Measurements from ENCODE around the gene GLYATL1B. TPM values are rescaled to one million over a fixed set of nuclear protein-coding genes. Genes with fewer than 3 reads are reported as not detected.
A peak's percentile ranks its signal among the peaks of the same experiment; 100 is the strongest.
"Not testable (repeated sequence)": the region's sequence is repeated elsewhere in the genome, so short reads cannot be mapped to it uniquely, and the experiment has no call there.

Gene GLYATL1B, protein sequence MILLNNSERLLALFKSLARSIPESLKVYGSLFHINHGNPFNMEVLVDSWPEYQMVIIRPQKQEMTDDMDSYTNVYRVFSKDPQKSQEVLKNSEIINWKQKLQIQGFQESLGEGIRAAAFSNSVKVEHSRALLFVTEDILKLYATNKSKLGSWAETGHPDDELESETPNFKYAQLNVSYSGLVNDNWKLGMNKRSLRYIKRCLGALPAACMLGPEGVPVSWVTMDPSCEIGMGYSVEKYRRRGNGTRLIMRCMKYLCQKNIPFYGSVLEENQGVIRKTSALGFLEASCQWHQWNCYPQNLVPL
- total RNA-seq, result not detected in 3 replicates

- H3K4me3 Mint-ChIP-seq; H3K9me3 Mint-ChIP-seq; H3K36me3 Mint-ChIP-seq; DNase-seq (ENCODE audit: low spot score in 2 of 2, unreplicated experiment in 2 of 2); H3K27ac Mint-ChIP-seq; H3K4me1 Mint-ChIP-seq: not testable (repeated sequence)
- H3K27me3 Mint-ChIP-seq (ENCODE audit: low read depth), result peaks cover 50% of the 10 kb centered on the region
Observed at GRCh38 chr11:59086007-59086406, at the start of gene GLYATL1B. GLYATL1B (plus strand) TSS chr11:59086307; CDS start chr11:59086307, 0 bp downstream.

GRCh38 chr11:59036542-59036941 lies 49.6 kb upstream of the GLYATL1B start:
- H3K9me3 Mint-ChIP-seq; H3K36me3 Mint-ChIP-seq; DNase-seq (ENCODE audit: low spot score in 2 of 2, unreplicated experiment in 2 of 2); H3K27ac Mint-ChIP-seq; H3K4me3 Mint-ChIP-seq; H3K4me1 Mint-ChIP-seq: not testable (repeated sequence)
- peaks cover 79% of the 10 kb centered on the region for H3K27me3 Mint-ChIP-seq (ENCODE audit: low read depth)

DNA sequence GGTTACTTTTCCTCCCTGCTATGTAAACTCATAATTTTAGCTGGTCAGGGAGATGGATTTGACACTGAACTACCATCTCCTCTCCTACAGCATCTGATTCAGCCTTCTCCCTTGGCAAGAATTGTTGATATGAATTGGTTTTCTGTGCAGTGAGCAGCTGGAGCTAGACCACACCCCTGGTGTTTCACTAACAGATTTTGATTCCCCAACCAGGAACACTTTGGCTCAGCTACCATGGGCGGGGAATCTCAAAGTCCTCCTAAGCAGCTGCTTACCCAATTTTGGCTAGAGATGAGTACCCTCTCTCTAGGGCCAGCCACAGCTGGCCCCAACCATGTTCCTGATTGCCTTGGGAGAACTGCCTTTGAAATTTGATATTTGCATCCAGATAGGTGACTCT lies 48.7 kb upstream of the GLYATL1B start:
- not testable (repeated sequence) for H3K36me3 Mint-ChIP-seq; H3K4me3 Mint-ChIP-seq; H3K4me1 Mint-ChIP-seq; H3K9me3 Mint-ChIP-seq; H3K27ac Mint-ChIP-seq; DNase-seq (ENCODE audit: low spot score in 2 of 2, unreplicated experiment in 2 of 2)
- peaks cover 75% of the 10 kb centered on the region for H3K27me3 Mint-ChIP-seq (ENCODE audit: low read depth)

DNA sequence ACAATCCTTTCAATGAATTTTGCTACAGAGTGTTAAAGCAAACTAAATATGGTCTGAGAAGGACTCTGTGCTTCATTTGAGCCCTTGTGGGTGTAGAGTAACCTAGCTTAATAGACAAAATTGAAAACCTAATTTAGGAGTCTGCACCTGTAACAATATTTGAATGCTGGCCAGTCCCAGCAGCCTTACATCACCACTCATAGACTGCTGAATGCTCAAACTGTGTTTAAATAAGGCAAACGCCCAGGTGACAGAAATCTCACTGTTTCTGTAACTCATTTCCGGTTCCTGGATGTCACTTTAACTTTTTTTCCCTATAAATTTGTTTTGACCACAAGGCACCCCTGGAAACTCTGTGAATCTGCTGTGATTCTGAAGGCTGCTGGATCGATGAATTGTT lies 45.5 kb upstream of the GLYATL1B start:
- Mint-ChIP-seq H3K27ac (no peak overlapping the region), H3K9me3 (no peaks in the 10 kb centered on the region), H3K4me3 (no peak overlapping the region), H3K36me3 (no peaks in the 10 kb centered on the region), H3K4me1 (no peaks in the 10 kb centered on the region), H3K27me3 (ENCODE audit: low read depth) (peaks cover 63% of the 10 kb centered on the region)
- no peak for TF ChIP-seq CTCF (IDR thresholded peaks at IDR 0.05; ENCODE audit: unreplicated experiment)
- DNase-seq (ENCODE audit: low spot score in 2 of 2, unreplicated experiment in 2 of 2), result no peak

GRCh38 chr11:59051383-59051782 lies 34.7 kb upstream of the GLYATL1B start:
- H3K9me3 Mint-ChIP-seq; DNase-seq (ENCODE audit: low spot score in 2 of 2, unreplicated experiment in 2 of 2); H3K4me3 Mint-ChIP-seq; H3K27ac Mint-ChIP-seq; H3K36me3 Mint-ChIP-seq; H3K4me1 Mint-ChIP-seq: not testable (repeated sequence)
- H3K27me3 Mint-ChIP-seq (ENCODE audit: low read depth), result peaks cover 56% of the 10 kb centered on the region

GRCh38 chr11:59052355-59052754 lies 33.8 kb upstream of the GLYATL1B start:
- H3K4me1 Mint-ChIP-seq; DNase-seq (ENCODE audit: low spot score in 2 of 2, unreplicated experiment in 2 of 2); H3K4me3 Mint-ChIP-seq; H3K27ac Mint-ChIP-seq; H3K9me3 Mint-ChIP-seq; H3K36me3 Mint-ChIP-seq: not testable (repeated sequence)
- H3K27me3 Mint-ChIP-seq (ENCODE audit: low read depth), result peaks cover 64% of the 10 kb centered on the region

- H3K4me3 Mint-ChIP-seq, result no peak overlapping the region
- DNase-seq (ENCODE audit: low spot score in 2 of 2, unreplicated experiment in 2 of 2), result peak; percentile 38 to 70
- no peaks in the 10 kb centered on the region for H3K36me3 Mint-ChIP-seq
- no peaks in the 10 kb centered on the region for H3K9me3 Mint-ChIP-seq
- peaks cover 69% of the 10 kb centered on the region for H3K27me3 Mint-ChIP-seq (ENCODE audit: low read depth)
- H3K27ac Mint-ChIP-seq, result no peak overlapping the region
- peaks cover 4% of the 10 kb centered on the region for H3K4me1 Mint-ChIP-seq
- TF ChIP-seq CTCF (IDR thresholded peaks at IDR 0.05; ENCODE audit: unreplicated experiment), result peak; percentile 52
Observed at GRCh38 chr11:59053387-59053786, 32.7 kb upstream of the GLYATL1B start.

- not testable (repeated sequence) for H3K27ac Mint-ChIP-seq, H3K9me3 Mint-ChIP-seq, H3K36me3 Mint-ChIP-seq, H3K4me1 Mint-ChIP-seq
- Mint-ChIP-seq H3K4me3 (peak overlapping the region; percentile 56), H3K27me3 (ENCODE audit: low read depth) (peaks cover 74% of the 10 kb centered on the region)
- peak; percentile 38 to 88 for DNase-seq (ENCODE audit: low spot score in 2 of 2, unreplicated experiment in 2 of 2)
- TF ChIP-seq CTCF (IDR thresholded peaks at IDR 0.05; ENCODE audit: unreplicated experiment), result peak; percentile 65
Observed at GRCh38 chr11:59058120-59059033, 27.7 kb upstream of the GLYATL1B start.

DNA sequence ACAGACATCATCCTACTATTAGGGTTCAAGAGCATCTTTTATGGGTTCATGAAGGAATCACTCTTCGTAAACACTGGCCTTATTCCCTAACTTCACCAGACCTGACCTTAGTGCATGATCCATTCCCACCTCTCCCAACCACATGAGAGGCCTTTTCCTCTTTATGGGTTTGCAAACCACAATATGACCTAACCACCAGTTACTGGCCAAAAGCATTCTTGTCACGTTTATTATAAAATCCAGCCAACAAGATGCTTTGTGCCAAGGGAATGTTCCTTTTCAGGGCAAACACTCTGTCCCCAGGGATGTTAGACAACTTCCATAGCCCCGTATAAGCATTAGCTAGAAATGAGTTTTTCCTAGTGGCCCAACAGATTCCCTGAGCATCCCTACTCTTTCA lies 26.0 kb upstream of the GLYATL1B start:
- H3K27ac Mint-ChIP-seq; DNase-seq (ENCODE audit: low spot score in 2 of 2, unreplicated experiment in 2 of 2); H3K4me3 Mint-ChIP-seq; H3K4me1 Mint-ChIP-seq; H3K36me3 Mint-ChIP-seq; H3K9me3 Mint-ChIP-seq: not testable (repeated sequence)
- H3K27me3 Mint-ChIP-seq (ENCODE audit: low read depth), result peaks cover 78% of the 10 kb centered on the region
